IPS-18a (cell line): ENCODE data around the gene CORO7.

Experiments used
- H3K27ac ChIP-seq: one replicate; pipeline ENCODE4 v1.5.1; 2013; ENCODE audit warnings: low read length
- H3K27me3 ChIP-seq: one replicate; pipeline ENCODE4 v1.6.1; 2013; ENCODE audit warnings: mild to moderate bottlenecking, low read length; ENCODE audit not compliant: control insufficient read depth, insufficient read depth
- H3K36me3 ChIP-seq: one replicate; pipeline ENCODE4 v1.6.1; 2013; ENCODE audit warnings: low read depth, low read length; ENCODE audit not compliant: control insufficient read depth
- H3K4me1 ChIP-seq: one replicate; pipeline ENCODE4 v1.6.1; 2013; ENCODE audit warnings: low read depth, low read length; ENCODE audit not compliant: control insufficient read depth
- H3K4me3 ChIP-seq: one replicate; pipeline ENCODE4 v1.5.1; 2013; ENCODE audit warnings: low read length
- H3K9ac ChIP-seq: one replicate; pipeline ENCODE4 v1.6.1; 2013; ENCODE audit warnings: mild to moderate bottlenecking, low read length, moderate library complexity
- H3K9me3 ChIP-seq: one replicate; pipeline ENCODE4 v1.6.1; 2013; ENCODE audit warnings: low read depth, low read length; ENCODE audit not compliant: control insufficient read depth

CORO7 gene

GRCh38 chr16:4443271-4443670 is 26.9 kb upstream of the CORO7 start:
- peaks cover 79% of the 10 kb centered on the region for H3K36me3 ChIP-seq
- H3K4me1 ChIP-seq = no peaks in the 10 kb centered on the region

GRCh38 chr16:4442371-4442770 is 26.0 kb upstream of the CORO7 start:
- Histone ChIP-seq H3K4me1 (no peaks in the 10 kb centered on the region), H3K27me3 (no peaks in the 10 kb centered on the region), H3K27ac (no peak overlapping the region), H3K4me3 (no peak overlapping the region), H3K9me3 (no peaks in the 10 kb centered on the region), H3K9ac (no peak overlapping the region), H3K36me3 (peaks cover 82% of the 10 kb centered on the region)

More at GRCh38 chr16:4443271-4443670, 26.9 kb upstream of the CORO7 start:
- no peaks in the 10 kb centered on the region for H3K9me3 ChIP-seq
- H3K9ac ChIP-seq = no peak overlapping the region
- H3K27ac ChIP-seq = no peak overlapping the region
- no peak overlapping the region for H3K4me3 ChIP-seq
- no peaks in the 10 kb centered on the region for H3K27me3 ChIP-seq

- H3K9me3 ChIP-seq = no peaks in the 10 kb centered on the region
- H3K27ac ChIP-seq = no peak overlapping the region
- H3K9ac ChIP-seq = no peak overlapping the region
- peaks cover 61% of the 10 kb centered on the region for H3K36me3 ChIP-seq
- H3K4me3 ChIP-seq = no peak overlapping the region
- H3K27me3 ChIP-seq = no peaks in the 10 kb centered on the region
- H3K4me1 ChIP-seq = no peaks in the 10 kb centered on the region
Measured at GRCh38 chr16:4437366-4437765, 21.0 kb upstream of the CORO7 start.

- no peaks in the 10 kb centered on the region for H3K27me3 ChIP-seq
- no peaks in the 10 kb centered on the region for H3K9me3 ChIP-seq
- no peak overlapping the region for H3K27ac ChIP-seq
- no peak overlapping the region for H3K4me3 ChIP-seq
- H3K36me3 ChIP-seq = peaks cover 50% of the 10 kb centered on the region
- H3K9ac ChIP-seq = no peak overlapping the region
- no peaks in the 10 kb centered on the region for H3K4me1 ChIP-seq
Measured at GRCh38 chr16:4435337-4436067, 19.1 kb upstream of the CORO7 start.

GRCh38 chr16:4433914-4434787 is 17.8 kb upstream of the CORO7 start:
- H3K27ac ChIP-seq = no peak overlapping the region
- H3K36me3 ChIP-seq = peaks cover 41% of the 10 kb centered on the region
- H3K4me3 ChIP-seq = no peak overlapping the region
- no peaks in the 10 kb centered on the region for H3K4me1 ChIP-seq
- no peak overlapping the region for H3K9ac ChIP-seq
- H3K9me3 ChIP-seq = no peaks in the 10 kb centered on the region
- no peaks in the 10 kb centered on the region for H3K27me3 ChIP-seq

GRCh38 chr16:4433228-4433627 is 16.8 kb upstream of the CORO7 start:
- H3K4me3 ChIP-seq = no peak overlapping the region
- peaks cover 40% of the 10 kb centered on the region for H3K36me3 ChIP-seq
- H3K4me1 ChIP-seq = no peaks in the 10 kb centered on the region
- no peaks in the 10 kb centered on the region for H3K9me3 ChIP-seq
- no peaks in the 10 kb centered on the region for H3K27me3 ChIP-seq
- no peak overlapping the region for H3K9ac ChIP-seq
- no peak overlapping the region for H3K27ac ChIP-seq

- H3K27ac ChIP-seq = no peak overlapping the region
- H3K4me1 ChIP-seq = no peaks in the 10 kb centered on the region
- no peak overlapping the region for H3K9ac ChIP-seq
- H3K9me3 ChIP-seq = no peaks in the 10 kb centered on the region
- no peaks in the 10 kb centered on the region for H3K27me3 ChIP-seq
- no peak overlapping the region for H3K4me3 ChIP-seq
- H3K36me3 ChIP-seq = peaks cover 29% of the 10 kb centered on the region
Measured at GRCh38 chr16:4431023-4431422, 14.6 kb upstream of the CORO7 start.

GRCh38 chr16:4428500-4428899 is 12.1 kb upstream of the CORO7 start:
- Histone ChIP-seq H3K4me1 (peaks cover 4% of the 10 kb centered on the region), H3K4me3 (no peak overlapping the region), H3K9ac (no peak overlapping the region), H3K27me3 (no peaks in the 10 kb centered on the region), H3K9me3 (no peaks in the 10 kb centered on the region), H3K27ac (no peak overlapping the region), H3K36me3 (peaks cover 10% of the 10 kb centered on the region)

- Histone ChIP-seq H3K9me3 (no peaks in the 10 kb centered on the region), H3K4me3 (peak overlapping the region; percentile 79), H3K36me3 (peaks cover 10% of the 10 kb centered on the region), H3K4me1 (peaks cover 4% of the 10 kb centered on the region), H3K27me3 (no peaks in the 10 kb centered on the region), H3K9ac (peak overlapping the region; percentile 90), H3K27ac (no peak overlapping the region)
Measured at GRCh38 chr16:4426722-4427372, 10.5 kb upstream of the CORO7 start.

- Histone ChIP-seq H3K9me3 (no peaks in the 10 kb centered on the region), H3K27ac (peak overlapping the region; percentile 19), H3K36me3 (peaks cover 7% of the 10 kb centered on the region), H3K9ac (peak overlapping the region; percentile 90), H3K27me3 (no peaks in the 10 kb centered on the region), H3K4me3 (peak overlapping the region; percentile 79), H3K4me1 (peaks cover 4% of the 10 kb centered on the region)
Measured at GRCh38 chr16:4426021-4426684, 9.8 kb upstream of the CORO7 start.

GRCh38 chr16:4425378-4426020 is 9.1 kb upstream of the CORO7 start, which contains the start of gene DNAJA3:
Gene DNAJA3, plus strand, starts transcription at chr16:4425868. Its CDS starts 14 bp downstream, at chr16:4425882.
- peaks cover 2% of the 10 kb centered on the region for H3K36me3 ChIP-seq
- no peaks in the 10 kb centered on the region for H3K9me3 ChIP-seq
- peak within 1 kb of the TSS; percentile 79 for H3K4me3 ChIP-seq
- H3K9ac ChIP-seq = peak within 1 kb of the TSS; percentile 90
- H3K27me3 ChIP-seq = no peaks in the 10 kb centered on the region
- H3K27ac ChIP-seq = peak within 1 kb of the TSS; percentile 85
- peaks cover 4% of the 10 kb centered on the region for H3K4me1 ChIP-seq
